DMS53 treated with DMSO at 0.1 percent for 48 hours (cell line): ENCODE measurements around the gene WFIKKN2.

ENCODE experiments used
- DNase-seq: peaks from one replicate; lab custom pipeline; 2025; ENCODE audit not compliant: unreplicated experiment; lab: John Stamatoyannopoulos, UW

Gene WFIKKN2

GRCh38 chr17:50808413-50808812 lies 27.0 kb upstream of the WFIKKN2 start:
- DNase-seq, result no peak

GRCh38 chr17:50808888-50809287 lies 26.5 kb upstream of the WFIKKN2 start:
- no peak for DNase-seq

GRCh38 chr17:50813583-50813982 lies 21.8 kb upstream of the WFIKKN2 start:
- DNase-seq, result no peak

- DNase-seq, result no peak
Observed at GRCh38 chr17:50815400-50815799, 20.0 kb upstream of the WFIKKN2 start.

- DNase-seq, result no peak
Observed at GRCh38 chr17:50816271-50816670, 19.1 kb upstream of the WFIKKN2 start.

GRCh38 chr17:50816771-50817751 lies 18.3 kb upstream of the WFIKKN2 start:
- DNase-seq, result no peak

GRCh38 chr17:50817838-50818237 lies 17.5 kb upstream of the WFIKKN2 start:
- no peak for DNase-seq

GRCh38 chr17:50818261-50818660 lies 17.1 kb upstream of the WFIKKN2 start:
- no peak for DNase-seq

GRCh38 chr17:50818921-50819657 lies 16.3 kb upstream of the WFIKKN2 start:
- no peak for DNase-seq

GRCh38 chr17:50820651-50821050 lies 14.7 kb upstream of the WFIKKN2 start:
- no peak for DNase-seq

- no peak for DNase-seq
Observed at GRCh38 chr17:50822550-50822949, 12.8 kb upstream of the WFIKKN2 start.

GRCh38 chr17:50824429-50824828 lies 11.0 kb upstream of the WFIKKN2 start:
- DNase-seq, result no peak

GRCh38 chr17:50825188-50825587 lies 10.2 kb upstream of the WFIKKN2 start:
- no peak for DNase-seq

GRCh38 chr17:50828508-50829170 lies 6.7 kb upstream of the WFIKKN2 start:
- DNase-seq, result no peak

- DNase-seq, result no peak
Observed at GRCh38 chr17:50829332-50829731, 6.1 kb upstream of the WFIKKN2 start.

GRCh38 chr17:50830352-50830751 lies 5.0 kb upstream of the WFIKKN2 start:
- no peak for DNase-seq

- no peak for DNase-seq
Observed at GRCh38 chr17:50830994-50831393, 4.4 kb upstream of the WFIKKN2 start.

- no peak for DNase-seq
Observed at GRCh38 chr17:50831471-50831928, 3.9 kb upstream of the WFIKKN2 start.

- DNase-seq, result no peak
Observed at GRCh38 chr17:50832267-50832863, 3.0 kb upstream of the WFIKKN2 start.

- DNase-seq, result no peak
Observed at GRCh38 chr17:50832864-50833381, 2.5 kb upstream of the WFIKKN2 start.
